ENCODE data around the gene TEFM.
"Not testable (repeated sequence)": the region's sequence is repeated elsewhere in the genome, so short reads cannot be mapped to it uniquely, and the experiment has no call there.

Gene TEFM, protein sequence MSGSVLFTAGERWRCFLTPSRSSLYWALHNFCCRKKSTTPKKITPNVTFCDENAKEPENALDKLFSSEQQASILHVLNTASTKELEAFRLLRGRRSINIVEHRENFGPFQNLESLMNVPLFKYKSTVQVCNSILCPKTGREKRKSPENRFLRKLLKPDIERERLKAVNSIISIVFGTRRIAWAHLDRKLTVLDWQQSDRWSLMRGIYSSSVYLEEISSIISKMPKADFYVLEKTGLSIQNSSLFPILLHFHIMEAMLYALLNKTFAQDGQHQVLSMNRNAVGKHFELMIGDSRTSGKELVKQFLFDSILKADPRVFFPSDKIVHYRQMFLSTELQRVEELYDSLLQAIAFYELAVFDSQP

DNA sequence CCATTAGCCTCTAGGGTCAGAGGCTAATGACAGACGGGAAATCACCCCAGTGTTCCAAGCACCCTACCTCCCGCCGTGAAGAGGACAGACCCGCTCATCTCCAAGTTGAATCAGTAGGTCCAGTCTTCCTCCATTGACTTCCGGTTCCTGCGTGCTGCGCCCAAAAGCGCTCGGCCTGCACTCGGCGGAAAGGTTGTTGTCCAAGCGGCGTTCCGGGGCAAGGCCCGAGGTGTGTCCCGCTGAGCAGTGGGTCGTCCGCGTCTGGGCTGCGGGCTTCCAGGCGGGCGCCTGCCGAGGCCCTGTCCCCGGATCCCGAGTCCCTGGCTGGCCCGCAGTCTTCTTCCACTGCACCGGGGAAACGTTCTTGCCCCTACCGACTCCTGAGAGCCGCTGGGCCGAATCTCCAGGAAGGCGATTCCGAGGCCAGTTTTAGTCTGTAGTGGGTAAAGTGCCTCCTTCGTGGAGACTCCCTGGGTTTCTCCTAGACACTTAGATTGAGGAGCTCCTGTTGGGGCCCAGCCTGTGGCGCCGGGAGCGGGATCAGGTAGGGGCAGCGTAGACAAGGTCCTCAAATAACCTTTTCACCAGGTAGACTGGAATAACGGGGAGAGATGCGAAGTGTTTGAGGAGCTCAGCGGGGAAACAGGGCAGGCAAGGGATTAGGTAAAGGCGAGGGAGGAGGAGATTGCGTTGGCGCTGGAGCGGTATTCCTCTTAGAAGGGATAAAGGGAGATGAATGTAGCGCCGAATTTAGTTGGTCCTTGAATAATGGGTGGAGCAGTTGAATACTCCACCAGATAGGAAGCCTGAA is at the start of gene TEFM:
Gene TEFM (minus strand): TSS at position 138 of the 811 bp plus-strand sequence. CDS start 40 bp downstream, at position 98.
- Mint-ChIP-seq H3K4me1 (peaks cover 29% of the 10 kb centered on the region), H3K27me3 (no peaks in the 10 kb centered on the region), H3K9me3 (no peaks in the 10 kb centered on the region), H3K27ac (peak within 1 kb of the TSS; percentile 91), H3K4me3 (peak within 1 kb of the TSS; percentile 87), H3K36me3 (peaks cover 8% of the 10 kb centered on the region)
- peak; percentile 87 to 97 for DNase-seq (ENCODE audit: low spot score in 2 of 2)
- peak; percentile 96 for ATAC-seq (ENCODE audit: low read depth)

DNA sequence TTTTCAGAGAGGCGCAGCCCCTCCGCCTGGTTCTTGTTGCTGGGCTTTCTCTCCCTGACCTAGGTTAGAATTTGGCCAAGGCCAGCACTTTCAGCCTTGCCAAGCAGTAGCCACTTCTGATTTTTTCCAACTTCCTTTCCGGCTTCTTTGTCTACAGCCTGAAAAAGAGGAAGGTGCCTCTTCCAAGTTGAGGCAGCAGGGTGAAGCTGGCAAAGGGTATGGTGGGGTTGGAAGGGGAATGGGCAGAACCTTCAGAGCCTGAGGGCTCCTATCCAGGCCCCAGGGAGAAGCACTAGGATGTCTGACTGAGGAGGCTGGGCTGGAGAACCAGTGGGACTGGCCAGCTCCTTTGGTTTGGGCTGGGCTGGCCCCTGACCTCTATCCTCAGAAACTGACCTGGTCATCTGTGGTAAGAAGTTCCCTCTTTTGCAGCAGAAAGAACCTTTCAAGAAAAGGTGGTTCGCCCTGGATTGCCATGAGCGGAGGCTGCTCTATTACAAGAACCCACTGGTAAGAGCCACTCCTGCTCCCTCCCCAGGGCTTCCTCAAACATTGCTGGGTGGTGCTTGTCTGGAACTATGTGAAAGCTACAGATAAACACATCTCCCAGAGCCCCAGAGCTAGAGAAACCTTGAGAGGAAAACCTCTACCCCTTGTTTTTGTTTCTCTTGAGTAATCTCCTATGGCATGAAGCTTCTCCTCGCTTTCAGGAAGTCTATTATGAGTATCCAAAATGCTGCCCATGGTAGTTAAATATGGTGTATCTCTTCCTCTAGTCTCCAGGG is 48.2 kb upstream of the TEFM start:
- H3K4me1 Mint-ChIP-seq: peaks cover 42% of the 10 kb centered on the region
- no peaks in the 10 kb centered on the region for H3K36me3 Mint-ChIP-seq
- no peak overlapping the region for H3K4me3 Mint-ChIP-seq
- no peaks in the 10 kb centered on the region for H3K9me3 Mint-ChIP-seq
- H3K27ac Mint-ChIP-seq: peak overlapping the region; percentile 87
- no peaks in the 10 kb centered on the region for H3K27me3 Mint-ChIP-seq
- no peak for DNase-seq (ENCODE audit: low spot score in 2 of 2)
- ATAC-seq (ENCODE audit: low read depth): no peak

DNA sequence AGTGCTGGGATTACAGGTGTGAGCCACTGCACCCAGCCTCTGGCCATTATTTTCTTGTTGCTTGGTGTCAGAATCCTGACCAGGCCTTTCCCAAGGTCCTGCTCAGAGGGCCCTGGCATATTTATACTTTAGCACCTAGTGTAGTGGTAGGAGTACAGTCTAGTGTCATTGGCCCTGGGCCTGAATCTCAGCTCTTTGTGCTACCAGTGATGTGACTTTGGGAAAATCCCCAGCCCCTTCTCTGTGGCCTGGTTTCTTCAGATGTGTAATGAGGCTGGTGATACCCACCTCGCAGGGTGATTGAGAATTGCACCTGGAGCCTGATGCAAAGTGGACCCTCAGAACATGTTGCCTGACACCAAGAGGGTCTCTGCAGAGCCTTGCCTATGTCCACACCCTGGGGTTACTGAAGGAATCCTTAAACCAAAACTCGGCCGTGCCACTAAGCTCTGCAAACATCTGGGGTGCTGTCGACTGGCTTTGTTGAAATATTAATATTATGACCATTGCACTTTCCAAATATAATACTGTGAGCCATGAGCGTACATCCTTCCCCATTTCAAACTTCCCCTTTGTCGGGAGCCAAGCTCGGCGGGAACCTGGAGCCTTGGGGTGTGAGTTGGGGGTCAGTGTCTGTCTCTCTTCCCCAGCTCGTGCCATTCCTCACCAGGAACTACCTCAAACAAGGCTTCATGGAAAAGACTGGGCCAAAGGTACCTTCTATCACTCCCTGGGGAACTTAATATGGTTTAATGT is 46.8 kb upstream of the TEFM start:
- ATAC-seq (ENCODE audit: low read depth) (peak; percentile 77), DNase-seq (ENCODE audit: low spot score in 2 of 2) (no peak)
- Mint-ChIP-seq H3K9me3 (no peaks in the 10 kb centered on the region), H3K4me3 (peak overlapping the region; percentile 47), H3K4me1 (peaks cover 33% of the 10 kb centered on the region), H3K36me3 (peaks cover 2% of the 10 kb centered on the region), H3K27ac (peak overlapping the region; percentile 87), H3K27me3 (no peaks in the 10 kb centered on the region)

DNA sequence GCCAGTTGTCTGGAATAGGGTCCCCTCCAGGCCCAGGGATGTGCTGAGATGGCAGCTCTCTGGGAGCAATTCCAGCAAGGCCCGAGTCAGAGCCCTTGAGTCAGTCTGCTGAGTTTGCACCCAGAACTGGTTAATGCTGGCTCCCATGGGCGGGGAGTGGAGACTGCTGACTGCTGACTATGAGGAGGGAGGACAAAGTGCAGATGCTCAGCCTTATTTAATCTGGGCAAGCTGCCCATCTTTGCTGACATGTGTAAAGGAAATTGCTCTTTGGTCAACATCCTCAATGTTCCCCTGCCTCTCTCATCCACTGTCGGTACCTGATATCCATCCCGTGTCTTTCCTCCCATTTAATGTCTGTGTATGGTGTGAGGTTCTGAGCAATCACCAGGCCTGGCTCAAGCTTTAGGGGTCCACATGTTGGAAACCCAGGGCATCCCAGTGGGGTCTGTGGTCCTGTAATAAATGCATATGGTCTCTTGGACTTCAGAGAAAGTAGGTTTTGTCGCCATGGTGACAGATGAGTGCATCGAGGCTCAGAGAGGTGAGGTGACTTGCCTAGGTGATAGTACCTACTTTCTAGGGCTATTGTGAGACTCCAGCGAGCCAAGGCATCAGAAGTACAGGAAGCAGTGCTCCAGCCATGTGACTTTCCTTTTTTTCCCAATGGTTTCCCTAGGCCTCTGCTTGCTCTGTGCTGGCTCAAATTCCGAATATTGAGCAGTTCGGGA is 44.8 kb upstream of the TEFM start:
- no peak overlapping the region for H3K27ac Mint-ChIP-seq
- H3K27me3 Mint-ChIP-seq: no peaks in the 10 kb centered on the region
- ATAC-seq (ENCODE audit: low read depth) (no peak), DNase-seq (ENCODE audit: low spot score in 2 of 2) (no peak)
- no peak overlapping the region for H3K4me3 Mint-ChIP-seq
- peaks cover 3% of the 10 kb centered on the region for H3K36me3 Mint-ChIP-seq
- peaks cover 24% of the 10 kb centered on the region for H3K4me1 Mint-ChIP-seq
- H3K9me3 Mint-ChIP-seq: no peaks in the 10 kb centered on the region

DNA sequence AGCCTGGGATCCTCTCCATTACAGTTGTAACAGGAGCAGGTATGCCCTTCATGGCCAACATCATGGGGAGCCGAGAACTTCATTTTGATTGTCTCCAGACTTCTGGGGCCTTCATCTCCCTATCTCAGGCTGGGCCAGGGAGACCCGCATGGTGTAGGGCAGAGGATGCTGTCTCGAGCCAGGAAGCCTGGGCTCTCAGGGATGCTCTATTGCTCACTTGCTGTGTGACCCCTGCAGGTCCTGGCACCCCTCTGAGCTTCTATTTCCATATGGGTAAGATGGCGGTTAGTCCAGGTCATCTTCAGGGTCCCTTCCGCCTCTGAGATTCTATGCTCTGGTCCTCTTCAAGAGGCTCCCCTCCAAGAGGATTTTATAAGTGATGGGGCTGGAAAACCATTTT is 44.2 kb upstream of the TEFM start:
- Mint-ChIP-seq H3K4me1 (peaks cover 24% of the 10 kb centered on the region), H3K4me3 (no peak overlapping the region), H3K9me3 (no peaks in the 10 kb centered on the region), H3K27ac (no peak overlapping the region), H3K36me3 (peaks cover 5% of the 10 kb centered on the region), H3K27me3 (no peaks in the 10 kb centered on the region)
- DNase-seq (ENCODE audit: low spot score in 2 of 2): no peak
- no peak for ATAC-seq (ENCODE audit: low read depth)

DNA sequence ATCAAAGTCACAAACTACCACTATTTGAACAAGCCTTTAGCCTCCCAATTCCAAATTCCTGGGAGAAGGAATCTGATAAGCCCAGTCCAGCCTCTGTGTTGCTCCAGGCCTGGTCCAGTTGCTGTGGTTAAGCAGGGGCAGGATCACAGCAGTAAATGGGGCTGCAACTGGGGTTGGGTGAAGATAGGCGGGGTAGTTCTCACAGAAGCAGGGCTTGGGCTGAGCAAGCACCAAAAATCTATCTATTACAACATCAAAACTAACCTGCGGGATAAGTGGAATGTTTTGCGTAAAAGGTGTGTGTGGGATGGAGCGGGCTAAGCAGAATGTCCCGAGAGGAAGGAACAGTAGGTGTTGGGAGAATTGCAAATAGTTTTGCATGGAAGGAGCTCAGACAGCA is 41.8 kb upstream of the TEFM start:
- Mint-ChIP-seq H3K27me3 (no peaks in the 10 kb centered on the region), H3K4me1 (peaks cover 15% of the 10 kb centered on the region), H3K9me3 (no peaks in the 10 kb centered on the region), H3K4me3 (no peak overlapping the region), H3K27ac (no peak overlapping the region), H3K36me3 (peaks cover 8% of the 10 kb centered on the region)
- ATAC-seq (ENCODE audit: low read depth): no peak
- no peak for DNase-seq (ENCODE audit: low spot score in 2 of 2)

DNA sequence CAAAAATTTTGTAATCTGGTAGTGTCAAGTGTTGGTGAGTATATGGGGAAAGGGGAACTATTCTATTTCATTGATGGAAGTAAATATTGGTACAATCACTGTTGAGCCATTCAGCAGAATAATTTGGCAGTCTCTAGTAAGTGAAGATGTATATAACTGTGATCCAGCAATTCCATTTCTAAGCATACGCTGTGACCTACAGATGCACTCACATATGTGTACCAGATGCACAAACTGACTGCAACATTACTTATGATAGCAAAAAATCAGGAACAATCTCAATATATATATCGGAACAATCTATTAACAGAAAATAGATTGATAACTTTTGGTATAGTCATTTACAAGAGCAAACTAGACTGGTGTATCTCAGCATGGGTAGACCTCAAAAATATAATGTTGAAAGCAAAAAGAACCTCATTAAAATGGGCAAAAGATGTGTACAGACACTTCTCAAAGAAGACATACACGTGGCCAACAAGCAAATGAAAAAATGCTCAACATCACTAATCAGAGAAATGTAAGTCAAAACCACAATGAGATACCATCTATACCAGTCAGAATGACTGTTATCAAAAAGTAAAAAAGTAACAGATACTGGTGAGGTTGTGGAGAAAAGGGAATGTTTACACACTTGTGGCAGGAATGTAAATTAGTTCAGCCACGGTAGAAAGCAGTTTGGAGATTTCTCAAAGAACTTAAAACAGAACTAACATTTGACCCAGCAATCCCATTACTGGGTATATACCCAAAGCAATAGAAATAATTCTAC is 36.5 kb upstream of the TEFM start:
- DNase-seq (ENCODE audit: low spot score in 2 of 2) (no peak), ATAC-seq (ENCODE audit: low read depth) (no peak)
- Mint-ChIP-seq H3K27me3 (no peaks in the 10 kb centered on the region), H3K4me3 (no peak overlapping the region), H3K36me3 (peaks cover 25% of the 10 kb centered on the region), H3K9me3 (no peaks in the 10 kb centered on the region), H3K4me1 (peaks cover 6% of the 10 kb centered on the region), H3K27ac (no peak overlapping the region)

DNA sequence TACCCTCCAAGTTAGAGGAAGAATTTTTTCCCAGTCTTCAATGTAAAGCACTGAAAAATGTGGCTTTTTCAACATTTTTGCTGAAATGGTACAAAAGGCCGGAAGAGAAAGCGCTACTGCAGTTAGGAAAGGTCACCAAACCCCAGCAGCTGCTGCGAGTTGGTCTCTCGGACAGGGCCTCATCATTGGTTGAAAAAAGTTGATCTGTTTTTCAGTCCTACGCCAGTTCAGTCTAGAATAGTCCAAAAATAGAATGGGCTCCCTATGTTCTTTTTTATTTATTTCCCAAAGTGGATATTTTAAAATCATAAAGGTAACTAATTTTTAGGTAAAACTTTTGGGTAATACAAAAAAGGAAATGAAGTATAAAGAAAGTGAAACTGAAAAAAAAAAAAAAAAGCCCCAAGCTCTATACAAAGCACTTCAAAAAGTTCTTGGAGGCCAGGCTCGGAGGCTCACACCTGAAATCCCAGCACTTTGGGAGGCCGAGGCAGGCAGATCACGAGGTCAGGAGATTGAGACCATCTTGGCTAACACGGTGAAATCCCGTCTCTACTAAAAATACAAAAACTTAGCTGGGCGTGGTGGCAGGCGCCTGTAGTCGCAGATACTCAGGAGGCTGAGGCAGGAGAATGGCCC is 33.1 kb upstream of the TEFM start:
- DNase-seq (ENCODE audit: low spot score in 2 of 2) (peak in 1 of 2 donors; percentile 23), ATAC-seq (ENCODE audit: low read depth) (peak; percentile 85)
- Mint-ChIP-seq H3K36me3 (peaks cover 34% of the 10 kb centered on the region), H3K27me3 (no peaks in the 10 kb centered on the region), H3K4me3 (peak overlapping the region; percentile 79), H3K4me1 (peaks cover 6% of the 10 kb centered on the region), H3K9me3 (no peaks in the 10 kb centered on the region), H3K27ac (peak overlapping the region; percentile 93)

DNA sequence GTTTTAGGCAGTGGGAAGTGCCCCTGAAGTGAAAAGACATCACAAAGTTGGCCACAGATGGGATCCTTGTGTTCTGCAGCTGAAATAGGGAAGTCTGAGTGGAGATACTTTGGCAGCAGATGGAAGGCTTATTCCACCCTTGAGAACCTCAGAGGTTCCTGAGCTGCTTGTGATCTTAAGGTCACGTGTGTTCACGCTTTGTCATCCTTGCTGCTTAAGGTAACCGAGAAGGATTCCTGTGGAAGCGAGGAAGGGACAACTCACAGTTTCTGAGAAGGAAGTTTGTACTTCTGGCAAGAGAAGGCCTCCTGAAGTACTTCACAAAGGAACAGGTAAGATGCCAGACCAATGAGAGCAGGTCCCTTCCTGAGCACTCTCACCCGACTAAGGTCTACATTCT is 27.9 kb upstream of the TEFM start:
- H3K36me3 Mint-ChIP-seq: peaks cover 26% of the 10 kb centered on the region

DNA sequence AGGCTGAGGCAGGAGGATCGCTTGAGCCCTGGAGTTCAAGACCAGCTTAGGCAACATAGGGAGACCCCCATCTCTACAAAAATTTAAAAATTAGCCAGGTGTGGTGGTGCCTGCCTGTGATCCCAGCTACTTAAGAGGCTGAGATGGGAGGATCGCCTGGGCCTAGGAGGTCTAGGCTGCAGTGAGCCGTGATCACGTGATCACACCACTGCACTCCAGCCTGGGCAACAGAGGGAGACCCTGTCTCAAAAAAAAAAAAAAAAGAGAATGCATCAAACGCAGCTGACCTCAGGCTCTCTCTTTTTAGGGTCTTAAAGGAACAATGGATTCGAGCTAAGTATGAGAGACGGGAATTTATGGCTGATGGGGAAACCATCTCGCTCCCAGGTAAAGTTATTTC is 25.5 kb upstream of the TEFM start:
- not testable (repeated sequence) for ATAC-seq (ENCODE audit: low read depth); H3K27ac Mint-ChIP-seq; H3K27me3 Mint-ChIP-seq; H3K4me1 Mint-ChIP-seq; H3K4me3 Mint-ChIP-seq; H3K9me3 Mint-ChIP-seq; DNase-seq (ENCODE audit: low spot score in 2 of 2)
- peaks cover 21% of the 10 kb centered on the region for H3K36me3 Mint-ChIP-seq

More for the DNA sequence above, 27.9 kb upstream of the TEFM start:
- ATAC-seq (ENCODE audit: low read depth): no peak
- Mint-ChIP-seq H3K27ac (peak overlapping the region; percentile 17), H3K27me3 (no peaks in the 10 kb centered on the region), H3K9me3 (no peaks in the 10 kb centered on the region), H3K4me1 (peaks cover 3% of the 10 kb centered on the region), H3K4me3 (no peak overlapping the region)
- no peak for DNase-seq (ENCODE audit: low spot score in 2 of 2)

DNA sequence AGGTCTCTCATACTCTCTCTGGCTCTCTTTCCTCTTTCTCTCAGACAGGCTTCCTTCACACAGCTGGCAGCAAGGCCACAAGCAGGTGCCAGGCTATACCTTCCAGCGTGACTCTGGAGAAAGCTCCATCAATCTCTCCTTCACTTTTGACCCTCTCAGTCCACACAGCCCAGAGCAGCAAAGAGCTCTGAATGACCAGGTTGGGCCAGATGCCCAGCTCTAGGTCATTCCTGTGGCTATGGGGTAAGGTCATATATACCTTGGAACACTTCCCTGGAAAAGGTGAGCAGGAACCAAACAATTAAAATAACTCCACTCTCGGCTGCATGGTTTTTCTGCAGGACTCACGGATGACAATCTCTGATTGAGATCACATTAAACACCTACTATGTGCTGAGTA is 24.5 kb upstream of the TEFM start:
- Mint-ChIP-seq H3K27me3 (no peaks in the 10 kb centered on the region), H3K36me3 (peaks cover 18% of the 10 kb centered on the region), H3K9me3 (no peaks in the 10 kb centered on the region), H3K4me1 (peaks cover 3% of the 10 kb centered on the region), H3K4me3 (no peak overlapping the region), H3K27ac (no peak overlapping the region)
- DNase-seq (ENCODE audit: low spot score in 2 of 2) (no peak), ATAC-seq (ENCODE audit: low read depth) (no peak)

DNA sequence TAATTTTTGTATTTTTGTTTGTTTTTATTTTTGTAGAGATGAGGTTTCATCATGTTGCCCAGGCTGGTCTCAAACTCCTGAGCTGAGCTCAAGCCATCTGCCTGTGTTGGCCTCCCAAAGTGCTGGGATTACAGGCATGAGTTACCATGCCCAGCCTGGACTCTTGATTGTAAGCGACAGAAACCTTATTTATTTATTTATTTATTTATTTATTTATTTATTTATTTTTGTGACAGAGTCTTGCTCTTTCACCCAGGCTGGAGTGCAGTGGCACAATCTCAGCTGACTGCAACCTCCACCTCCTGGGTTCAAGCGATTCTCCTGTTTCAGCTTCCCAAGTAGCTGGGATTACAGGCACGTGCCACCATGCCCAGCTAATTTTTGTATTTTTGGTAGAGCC is 23.8 kb upstream of the TEFM start:
- not testable (repeated sequence) for DNase-seq (ENCODE audit: low spot score in 2 of 2); H3K9me3 Mint-ChIP-seq; H3K4me1 Mint-ChIP-seq; ATAC-seq (ENCODE audit: low read depth); H3K27me3 Mint-ChIP-seq; H3K27ac Mint-ChIP-seq; H3K4me3 Mint-ChIP-seq
- peaks cover 15% of the 10 kb centered on the region for H3K36me3 Mint-ChIP-seq

Data from memory B cell (primary cell).